ENCODE results near the gene CHST9. TPM values are rescaled to one million over a fixed set of nuclear protein-coding genes. Genes with fewer than 3 reads are reported as not detected.

The CHST9 gene
- total and polyA plus RNA-seq, 2 of the 4 experiments (the other 2 are of a cell fraction) = not detected

- intact Hi-C loops (cut with micrococcal nuclease) (no loop called here), in situ Hi-C loops (cut with MboI; ENCODE audit: low sequenced_read_pairs) (no loop called here), dilution Hi-C loops (cut with HindIII; ENCODE audit: low sequenced_read_pairs, unreplicated experiment) (no loop called here)
- no peak overlapping the region for H3K4me3 ChIP-seq (ENCODE audit: insufficient read depth, low read depth, low read length)
- no peaks in the 10 kb centered on the region for H3K9me1 ChIP-seq (ENCODE audit: insufficient read depth, low read length)
- H3K4ac ChIP-seq (ENCODE audit: low read depth, low read length) = no peak overlapping the region
- H2BK5ac ChIP-seq (ENCODE audit: low read depth, low read length, poor library complexity, severe bottlenecking) = no peak overlapping the region
- H2BK120ac ChIP-seq (ENCODE audit: low read depth, low read length) = no peak overlapping the region
- H2BK15ac ChIP-seq (ENCODE audit: low read depth, low read length) = no peak overlapping the region
- no peak overlapping the region for H3K23ac ChIP-seq (ENCODE audit: low read depth, low read length)
- H3K14ac ChIP-seq (replicated peaks; ENCODE audit: low read depth, low read length) = no peak overlapping the region
- H4K91ac ChIP-seq (ENCODE audit: insufficient read depth, low read depth, low read length) = no peak overlapping the region
- H2AFZ ChIP-seq (replicated peaks; ENCODE audit: low read length, poor library complexity) = no peak overlapping the region
- H3K9ac ChIP-seq (ENCODE audit: low read depth, low read length) = no peak overlapping the region
- H3K56ac ChIP-seq (ENCODE audit: extremely low read depth, insufficient read depth, low read length) = no peak overlapping the region
- no peaks in the 10 kb centered on the region for H3K27me3 ChIP-seq (ENCODE audit: control insufficient read depth, insufficient read depth, low read length)
- H2AK5ac ChIP-seq (ENCODE audit: low read depth, low read length) = no peak overlapping the region
- no peaks in the 10 kb centered on the region for H3K79me1 ChIP-seq (ENCODE audit: low read depth in 1 of 2, low read length in 2 of 2)
- TF ChIP-seq RFX5 (IDR thresholded peaks at IDR 0.05; ENCODE audit: low read depth, low read length) = no peak
- no peak for TF ChIP-seq CTCF (conservative IDR thresholded peaks at IDR 0.05; ENCODE audit: low read depth, low read length)
- no peak for TF ChIP-seq SMC3 (IDR thresholded peaks at IDR 0.05; ENCODE audit: low read depth, low read length)
- no peak for TF ChIP-seq MAFK (IDR thresholded peaks at IDR 0.05; ENCODE audit: low read depth, low read length)
- no peak for TF ChIP-seq USF2 (IDR thresholded peaks at IDR 0.05; ENCODE audit: low read depth, low read length)
- TF ChIP-seq BHLHE40 (IDR thresholded peaks at IDR 0.05; ENCODE audit: low read depth, low read length) = no peak
- no peak for TF ChIP-seq RAD21 (IDR thresholded peaks at IDR 0.05; ENCODE audit: low read length)
- no peak for TF ChIP-seq FOS (IDR thresholded peaks at IDR 0.05; ENCODE audit: low read depth, low read length)
- TF ChIP-seq MAZ (IDR thresholded peaks at IDR 0.05; ENCODE audit: borderline replicate concordance, low read depth, low read length) = no peak
- TF ChIP-seq MXI1 (IDR thresholded peaks at IDR 0.05; ENCODE audit: borderline replicate concordance, low read depth, low read length) = no peak
- no peak for TF ChIP-seq RCOR1 (IDR thresholded peaks at IDR 0.05; ENCODE audit: insufficient replicate concordance, low read length)
- TF ChIP-seq ELK1 (IDR thresholded peaks at IDR 0.05; ENCODE audit: borderline replicate concordance, low read depth, low read length) = no peak
- TF ChIP-seq CHD1 (IDR thresholded peaks at IDR 0.05; ENCODE audit: low read depth, low read length) = no peak
- no peak for TF ChIP-seq POLR2A (IDR thresholded peaks at IDR 0.05; ENCODE audit: low read depth, low read length)
- no peak for TF ChIP-seq NFE2L2 (IDR thresholded peaks at IDR 0.05; ENCODE audit: low read depth, low read length)
- no peak overlapping the region for H4K8ac ChIP-seq (ENCODE audit: low read depth in 2 of 2, low read length in 2 of 2)
- no TSS peak for BruUV-seq (replicated peaks)
- ATAC-seq (ENCODE audit: low read depth) = no peak
- H4K5ac ChIP-seq (ENCODE audit: low read depth, low read length) = no peak overlapping the region
- peaks cover 6% of the 10 kb centered on the region for H3K9me3 ChIP-seq (ENCODE audit: control insufficient read depth, insufficient read depth, low read length)
- no peak overlapping the region for H3K4me2 ChIP-seq (ENCODE audit: low read depth, low read length)
- CTCF ChIA-PET = no interaction called here
- no peak overlapping the region for H2AK9ac ChIP-seq (replicated peaks; ENCODE audit: low read depth, low read length, poor library complexity)
- H4K20me1 ChIP-seq (ENCODE audit: insufficient read depth, low read length) = no peaks in the 10 kb centered on the region
- POLR2A ChIA-PET (ENCODE audit: unreplicated experiment) = no interaction called here
- H3K27ac ChIP-seq (ENCODE audit: insufficient read depth, low read length) = no peak overlapping the region
- H3K4me1 ChIP-seq (ENCODE audit: control insufficient read depth, insufficient read depth, low read length) = no peaks in the 10 kb centered on the region
- no peaks in the 10 kb centered on the region for H3K36me3 ChIP-seq (ENCODE audit: control insufficient read depth, insufficient read depth, low read length)
- no peak for DNase-seq
- H2BK20ac ChIP-seq (ENCODE audit: low read depth, low read length) = no peak overlapping the region
- H3K18ac ChIP-seq (ENCODE audit: low read depth, low read length) = no peak overlapping the region
Observed at GRCh38 chr18:27113358-27113757, 71.8 kb downstream of the CHST9 start.

All from IMR-90 (cell line).